Measurements from ENCODE around the gene ASTN2.

The ASTN2 gene

GRCh38 chr9:117306032-117306431 lies 108.8 kb downstream of the ASTN2 start:
- no peak overlapping the region for H3K27ac Mint-ChIP-seq
- no peak overlapping the region for H3K4me3 Mint-ChIP-seq
- no peaks in the 10 kb centered on the region for H3K9me3 Mint-ChIP-seq
- no peaks in the 10 kb centered on the region for H3K27me3 Mint-ChIP-seq
- no peaks in the 10 kb centered on the region for H3K4me1 Mint-ChIP-seq
- H3K36me3 Mint-ChIP-seq: no peaks in the 10 kb centered on the region

DNA sequence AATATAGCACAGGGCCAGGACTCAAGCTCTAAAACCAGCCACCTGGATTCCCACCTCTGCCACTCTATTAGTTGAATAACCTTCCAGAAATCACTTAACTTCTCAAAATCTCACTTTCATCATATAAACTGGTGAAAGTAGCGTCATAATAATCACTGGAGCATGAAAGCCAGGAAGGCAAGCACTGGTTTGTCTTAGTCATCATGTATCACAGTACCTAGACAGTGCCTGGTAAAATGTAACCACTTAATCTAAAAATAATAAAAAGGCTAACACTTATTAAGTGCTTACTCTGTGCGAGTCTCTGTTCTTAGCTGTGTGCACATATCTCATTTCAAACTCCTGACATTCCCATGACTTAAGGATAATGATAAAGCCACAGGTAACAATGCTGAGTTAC lies 109.4 kb downstream of the ASTN2 start:
- H3K9me3 Mint-ChIP-seq: no peaks in the 10 kb centered on the region
- no peak overlapping the region for H3K4me3 Mint-ChIP-seq
- H3K27ac Mint-ChIP-seq: no peak overlapping the region
- H3K4me1 Mint-ChIP-seq: no peaks in the 10 kb centered on the region
- no peaks in the 10 kb centered on the region for H3K27me3 Mint-ChIP-seq
- no peaks in the 10 kb centered on the region for H3K36me3 Mint-ChIP-seq

DNA sequence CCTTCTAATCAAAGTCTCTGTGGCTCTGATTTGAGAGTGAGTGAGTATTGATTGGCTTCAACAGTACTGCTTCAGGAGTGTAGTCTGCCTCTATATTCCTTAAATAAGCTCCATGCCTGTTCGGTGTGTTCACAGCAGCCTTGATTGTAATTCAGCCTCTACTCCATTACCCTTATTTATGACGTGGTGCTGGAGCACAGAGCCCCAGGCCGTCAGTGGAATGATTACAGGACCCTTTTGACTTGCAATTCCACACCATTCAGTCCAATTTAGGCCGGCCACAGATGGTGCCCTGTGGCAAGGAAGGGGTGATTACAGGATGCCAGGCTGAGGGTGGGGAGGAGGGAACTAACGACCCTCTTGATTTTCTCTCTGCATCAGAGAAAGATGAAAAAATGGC lies 110.3 kb downstream of the ASTN2 start:
- no peak overlapping the region for H3K27ac Mint-ChIP-seq
- no peaks in the 10 kb centered on the region for H3K27me3 Mint-ChIP-seq
- H3K36me3 Mint-ChIP-seq: no peaks in the 10 kb centered on the region
- no peaks in the 10 kb centered on the region for H3K9me3 Mint-ChIP-seq
- no peak overlapping the region for H3K4me3 Mint-ChIP-seq
- no peaks in the 10 kb centered on the region for H3K4me1 Mint-ChIP-seq

GRCh38 chr9:117303643-117304230 lies 111.1 kb downstream of the ASTN2 start:
- Mint-ChIP-seq H3K36me3 (no peaks in the 10 kb centered on the region), H3K27me3 (no peaks in the 10 kb centered on the region), H3K4me3 (no peak overlapping the region), H3K27ac (no peak overlapping the region), H3K9me3 (no peaks in the 10 kb centered on the region), H3K4me1 (no peaks in the 10 kb centered on the region)

- H3K27me3 Mint-ChIP-seq: no peaks in the 10 kb centered on the region
- H3K27ac Mint-ChIP-seq: no peak overlapping the region
- H3K9me3 Mint-ChIP-seq: no peaks in the 10 kb centered on the region
- H3K4me1 Mint-ChIP-seq: no peaks in the 10 kb centered on the region
- no peak overlapping the region for H3K4me3 Mint-ChIP-seq
- no peaks in the 10 kb centered on the region for H3K36me3 Mint-ChIP-seq
These were observed 112.4 kb downstream of the ASTN2 start for GRCh38 chr9:117302487-117302886.

GRCh38 chr9:117300371-117301110 lies 114.3 kb downstream of the ASTN2 start:
- Mint-ChIP-seq H3K9me3 (no peaks in the 10 kb centered on the region), H3K36me3 (no peaks in the 10 kb centered on the region), H3K4me3 (no peak overlapping the region), H3K27ac (no peak overlapping the region), H3K27me3 (no peaks in the 10 kb centered on the region), H3K4me1 (no peaks in the 10 kb centered on the region)

- Mint-ChIP-seq H3K27me3 (peaks cover 2% of the 10 kb centered on the region), H3K4me3 (no peak overlapping the region), H3K27ac (no peak overlapping the region), H3K4me1 (no peaks in the 10 kb centered on the region), H3K9me3 (peaks cover 7% of the 10 kb centered on the region), H3K36me3 (no peaks in the 10 kb centered on the region)
These were observed 118.4 kb downstream of the ASTN2 start for GRCh38 chr9:117296453-117296852.

DNA sequence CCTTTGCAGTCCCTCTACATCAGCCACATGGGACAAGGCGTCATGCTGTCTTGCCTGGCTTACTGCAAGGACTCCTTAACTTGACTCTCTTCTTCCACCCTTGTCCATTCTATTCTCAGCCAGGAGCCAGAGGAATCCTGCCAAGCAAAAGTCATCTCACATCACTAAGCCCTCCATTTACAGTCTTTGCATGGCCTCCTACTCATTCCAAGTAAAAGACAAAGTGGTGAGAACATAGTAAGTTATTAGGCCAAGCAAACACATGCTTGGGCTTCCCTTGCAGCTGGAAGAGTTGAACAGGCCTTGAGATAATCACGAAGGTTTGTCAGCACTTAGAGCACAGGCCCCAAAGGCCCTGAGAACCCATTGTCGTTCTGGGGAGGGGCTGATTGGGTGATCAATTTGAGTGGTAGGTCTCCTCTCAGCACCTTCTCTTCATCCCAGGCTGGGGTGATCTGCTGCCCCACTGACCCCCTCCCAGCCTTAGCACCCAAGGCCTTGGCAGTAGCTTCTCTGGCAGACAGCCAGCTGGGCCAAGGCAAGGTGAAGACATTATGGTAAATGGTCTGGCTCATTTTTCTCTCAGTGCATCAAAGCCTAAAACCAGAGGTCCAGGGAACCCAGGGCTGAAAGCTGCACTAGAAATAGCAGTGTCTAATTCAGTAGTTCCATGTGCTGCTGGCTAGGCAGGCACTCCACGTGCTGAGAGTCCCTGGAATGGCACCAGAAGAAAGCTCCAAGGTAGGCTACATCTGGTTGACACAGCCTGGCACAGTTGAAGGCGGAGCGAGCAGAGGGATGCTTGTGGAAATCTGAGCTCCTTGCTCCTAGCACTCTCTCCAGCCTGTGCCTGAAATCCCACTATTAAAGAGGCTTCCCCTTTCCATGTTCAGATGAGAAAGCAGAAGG lies 121.4 kb downstream of the ASTN2 start:
- no peaks in the 10 kb centered on the region for H3K4me1 Mint-ChIP-seq
- H3K36me3 Mint-ChIP-seq: no peaks in the 10 kb centered on the region
- no peak overlapping the region for H3K4me3 Mint-ChIP-seq
- peaks cover 14% of the 10 kb centered on the region for H3K9me3 Mint-ChIP-seq
- H3K27ac Mint-ChIP-seq: no peak overlapping the region
- peaks cover 2% of the 10 kb centered on the region for H3K27me3 Mint-ChIP-seq

GRCh38 chr9:117290856-117291622 lies 123.8 kb downstream of the ASTN2 start:
- peaks cover 14% of the 10 kb centered on the region for H3K9me3 Mint-ChIP-seq
- no peak overlapping the region for H3K4me3 Mint-ChIP-seq
- H3K4me1 Mint-ChIP-seq: no peaks in the 10 kb centered on the region
- peaks cover 2% of the 10 kb centered on the region for H3K27me3 Mint-ChIP-seq
- no peak overlapping the region for H3K27ac Mint-ChIP-seq
- H3K36me3 Mint-ChIP-seq: no peaks in the 10 kb centered on the region

DNA sequence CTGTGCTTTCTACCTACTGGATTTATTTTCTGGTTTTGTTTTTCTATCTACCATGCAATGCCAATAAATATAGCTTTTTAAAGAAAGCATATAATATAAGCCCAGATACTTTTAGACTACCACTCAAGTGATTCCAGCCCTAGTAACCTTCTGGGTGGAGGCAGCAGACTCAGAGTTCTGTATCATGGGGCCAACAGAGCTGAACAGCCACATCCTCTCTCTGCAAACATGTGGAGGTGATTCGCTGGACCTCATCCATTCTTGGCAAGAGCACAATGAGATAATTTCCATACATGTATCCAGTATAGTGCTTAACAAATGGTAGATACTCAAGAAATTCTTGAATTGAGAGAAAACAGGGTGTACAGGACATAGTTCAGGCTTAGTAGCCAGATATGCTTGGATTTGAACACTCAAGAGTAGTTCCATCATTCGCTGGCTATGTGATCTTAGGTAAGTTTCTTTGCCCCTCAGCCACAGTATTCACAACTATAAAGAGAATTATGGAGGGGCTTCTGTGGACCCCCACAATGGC lies 124.5 kb downstream of the ASTN2 start:
- Mint-ChIP-seq H3K4me1 (no peaks in the 10 kb centered on the region), H3K27me3 (peaks cover 2% of the 10 kb centered on the region), H3K9me3 (peaks cover 14% of the 10 kb centered on the region), H3K36me3 (no peaks in the 10 kb centered on the region), H3K27ac (no peak overlapping the region), H3K4me3 (no peak overlapping the region)

GRCh38 chr9:117286245-117286644 lies 128.6 kb downstream of the ASTN2 start:
- Mint-ChIP-seq H3K27ac (no peak overlapping the region), H3K9me3 (peaks cover 5% of the 10 kb centered on the region), H3K36me3 (no peaks in the 10 kb centered on the region), H3K27me3 (no peaks in the 10 kb centered on the region), H3K4me3 (no peak overlapping the region), H3K4me1 (no peaks in the 10 kb centered on the region)

DNA sequence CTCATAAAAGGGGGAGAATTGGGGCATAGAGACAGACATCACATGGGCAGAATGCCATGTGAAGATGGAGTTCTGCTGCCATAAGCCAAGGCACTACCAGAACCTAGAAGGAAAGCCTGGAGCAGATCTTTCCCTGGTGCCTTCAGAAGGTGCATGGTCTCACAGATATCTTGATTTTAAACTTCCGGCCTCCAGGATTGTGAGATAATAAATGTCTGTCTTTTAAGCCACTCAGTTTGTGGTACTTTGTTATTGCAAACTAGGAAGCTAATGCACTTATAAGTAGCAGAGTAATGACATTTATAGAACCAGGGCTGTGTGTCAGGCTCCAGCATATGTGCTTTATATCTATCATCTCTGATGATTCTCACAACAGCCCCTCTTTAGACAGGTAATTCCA lies 130.4 kb downstream of the ASTN2 start:
- no peak overlapping the region for H3K4me3 Mint-ChIP-seq
- no peaks in the 10 kb centered on the region for H3K9me3 Mint-ChIP-seq
- no peaks in the 10 kb centered on the region for H3K27me3 Mint-ChIP-seq
- no peak overlapping the region for H3K27ac Mint-ChIP-seq
- no peaks in the 10 kb centered on the region for H3K36me3 Mint-ChIP-seq
- no peaks in the 10 kb centered on the region for H3K4me1 Mint-ChIP-seq

- Mint-ChIP-seq H3K36me3 (no peaks in the 10 kb centered on the region), H3K4me3 (no peak overlapping the region), H3K27me3 (no peaks in the 10 kb centered on the region), H3K9me3 (no peaks in the 10 kb centered on the region), H3K27ac (no peak overlapping the region), H3K4me1 (no peaks in the 10 kb centered on the region)
These were observed 132.3 kb downstream of the ASTN2 start for GRCh38 chr9:117282541-117282940.

DNA sequence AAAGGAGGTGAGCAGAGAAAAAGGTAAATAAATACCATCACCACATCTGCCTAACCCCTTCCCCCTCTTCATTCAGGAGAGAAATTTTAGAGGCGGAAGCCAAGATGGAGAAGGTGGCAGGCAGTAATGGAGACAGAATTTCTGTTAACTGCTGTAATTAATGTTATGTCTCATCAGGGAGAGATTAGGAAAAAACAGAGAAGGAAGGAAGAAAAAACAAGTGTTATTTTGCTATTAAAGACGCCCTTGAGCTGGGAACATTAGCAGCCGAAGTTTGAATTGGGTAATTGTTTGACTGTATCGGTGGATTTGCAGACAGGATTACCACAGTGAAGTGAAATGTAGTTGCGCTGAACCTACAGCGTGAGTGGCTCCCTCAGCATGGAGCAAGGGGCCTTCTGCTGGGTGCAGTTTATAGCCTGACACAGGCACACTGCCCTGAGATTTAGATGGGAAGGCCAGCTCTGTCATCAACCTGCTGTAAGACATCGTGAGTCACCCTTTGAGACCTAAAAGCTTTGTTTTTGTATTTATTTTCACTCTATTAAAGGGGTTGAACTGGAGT lies 136.3 kb downstream of the ASTN2 start:
- H3K4me1 Mint-ChIP-seq: no peaks in the 10 kb centered on the region
- no peaks in the 10 kb centered on the region for H3K27me3 Mint-ChIP-seq
- no peak overlapping the region for H3K4me3 Mint-ChIP-seq
- no peaks in the 10 kb centered on the region for H3K36me3 Mint-ChIP-seq
- no peaks in the 10 kb centered on the region for H3K9me3 Mint-ChIP-seq
- H3K27ac Mint-ChIP-seq: no peak overlapping the region

DNA sequence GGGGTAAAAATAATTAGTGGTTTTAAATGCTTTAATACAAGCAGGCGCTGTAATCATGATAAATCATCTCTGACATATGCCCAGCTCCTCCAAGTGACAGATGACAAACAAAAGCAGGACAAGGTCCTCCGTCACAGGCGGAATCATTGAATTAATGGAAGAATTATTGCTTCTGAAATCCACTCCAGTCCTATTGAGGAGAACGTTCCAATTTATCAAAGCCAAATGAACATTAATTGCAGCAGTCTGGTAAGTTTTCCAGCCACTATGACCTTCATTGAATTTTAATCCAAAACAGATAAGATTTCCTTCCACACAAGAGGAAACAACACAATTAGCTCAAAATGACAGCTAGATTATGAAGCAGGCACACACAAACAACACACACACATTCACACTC lies 136.8 kb downstream of the ASTN2 start:
- no peak overlapping the region for H3K27ac Mint-ChIP-seq
- H3K27me3 Mint-ChIP-seq: no peaks in the 10 kb centered on the region
- no peaks in the 10 kb centered on the region for H3K9me3 Mint-ChIP-seq
- no peaks in the 10 kb centered on the region for H3K4me1 Mint-ChIP-seq
- H3K36me3 Mint-ChIP-seq: no peaks in the 10 kb centered on the region
- H3K4me3 Mint-ChIP-seq: no peak overlapping the region

All from activated naive CD4-positive, alpha-beta T cell treated with anti-CD3 and anti-CD28 coated beads, Interleukin-2, amount 50 U/mL, for 24 hours (primary cell).